ENCODE measurements around the gene DDX25.

Gene DDX25

DNA sequence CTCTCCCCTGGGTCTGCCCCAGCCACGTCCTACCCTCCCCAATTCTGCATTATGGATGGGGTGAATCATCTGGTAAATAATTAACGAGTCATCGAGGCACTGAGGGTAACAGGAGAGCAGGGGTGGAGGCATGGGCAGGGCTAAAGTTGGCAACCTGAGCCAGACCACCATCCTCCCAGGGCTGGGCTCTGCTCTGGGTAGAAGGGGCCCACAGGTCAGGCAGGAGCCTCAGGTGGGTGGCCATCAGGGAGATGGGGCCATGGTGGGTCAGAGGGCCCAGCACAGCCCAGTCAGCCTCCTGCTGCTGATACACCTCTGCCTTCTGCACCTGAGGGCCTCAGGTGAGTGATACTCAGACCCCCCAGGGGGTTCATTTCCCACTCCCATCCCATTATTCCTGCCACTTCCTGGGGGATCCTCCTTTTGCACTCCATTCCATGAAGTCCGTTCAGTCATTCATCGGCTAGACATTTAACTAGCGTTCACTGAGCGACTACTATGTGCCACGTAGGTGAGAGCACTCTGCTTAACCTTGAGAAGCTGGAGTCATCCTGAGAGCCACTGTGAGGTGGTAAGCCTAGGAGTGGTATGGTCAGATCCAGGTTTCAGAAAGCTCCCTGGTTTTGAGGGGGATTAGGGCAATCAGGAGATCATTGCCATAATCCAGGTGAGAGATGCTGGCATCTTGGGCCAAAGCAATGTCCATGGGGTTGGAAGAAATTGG, 41.7 kb downstream of the DDX25 start, which contains the start of gene VSIG10L2:
Gene VSIG10L2, plus strand, starts transcription at position 248 of the 724 bp plus-strand sequence. Its CDS starts 12 bp downstream, at position 260.
- no peaks in the 10 kb centered on the region for H3K9me3 ChIP-seq (ENCODE audit: insufficient read depth, low read depth, low read length)
- WGBS, result 89% methylated on average over 8 of the region's 8 CpGs
- H3K4me3 ChIP-seq (ENCODE audit: low read length), result no peak within 1 kb of the TSS
- H3K4me1 ChIP-seq (ENCODE audit: insufficient read depth, low read length), result peaks cover 7% of the 10 kb centered on the region; the same call in 1 of the 2 replicates
- H3K36me3 ChIP-seq (ENCODE audit: insufficient read depth, low read length), result no peaks in the 10 kb centered on the region
- H3K27me3 ChIP-seq (ENCODE audit: insufficient read depth, low read length), result no peaks in the 10 kb centered on the region
- H3K9ac ChIP-seq (ENCODE audit: low read depth, low read length), result no peak within 1 kb of the TSS
- no peak within 1 kb of the TSS for H3K27ac ChIP-seq (ENCODE audit: low read depth, low read length)

DNA sequence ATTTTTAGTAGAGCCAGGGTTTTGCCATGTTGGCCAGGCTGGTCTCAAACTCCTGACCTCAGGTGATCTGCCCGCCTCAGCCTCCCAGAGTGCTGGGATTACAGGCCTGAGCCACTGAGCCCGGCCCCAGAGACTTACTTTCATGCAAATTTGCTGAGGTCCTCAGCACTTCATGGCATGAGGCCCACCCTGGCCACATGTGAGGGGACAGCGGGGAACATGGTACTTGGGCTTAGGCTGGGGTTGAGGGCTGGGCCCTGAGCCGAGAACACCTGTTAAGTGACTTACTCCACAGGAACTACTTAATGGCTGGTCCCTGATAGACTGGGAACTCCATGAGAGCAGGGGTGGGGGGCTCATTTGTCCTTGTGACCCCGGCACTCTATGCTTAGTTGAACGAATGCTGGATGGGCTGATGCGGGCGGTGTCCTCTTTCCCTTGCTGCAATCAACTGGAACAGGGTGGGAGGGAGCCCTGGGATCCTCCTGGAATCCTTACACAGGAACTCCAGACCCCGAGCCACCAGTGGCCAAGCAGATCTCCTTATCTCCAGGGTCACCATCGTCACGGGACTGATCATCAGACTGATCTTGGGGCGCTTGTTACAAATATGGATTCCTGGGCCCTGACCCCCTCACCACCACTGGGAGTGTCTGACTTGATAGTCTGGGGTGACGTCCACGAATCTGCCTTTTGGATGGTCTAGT, 42.6 kb downstream of the DDX25 start:
- Histone ChIP-seq H3K9me3 (ENCODE audit: insufficient read depth, low read depth, low read length) (no peaks in the 10 kb centered on the region), H3K27ac (ENCODE audit: low read depth, low read length) (no peak overlapping the region), H3K27me3 (ENCODE audit: insufficient read depth, low read length) (no peaks in the 10 kb centered on the region), H3K4me3 (ENCODE audit: low read length) (no peak overlapping the region), H3K4me1 (ENCODE audit: insufficient read depth, low read length) (peaks cover under 1% of the 10 kb centered on the region; the same call in 1 of the 2 replicates), H3K36me3 (ENCODE audit: insufficient read depth, low read length) (no peaks in the 10 kb centered on the region), H3K9ac (ENCODE audit: low read depth, low read length) (no peak overlapping the region)
- 94% methylated on average over 14 of the region's 14 CpGs for WGBS

DNA sequence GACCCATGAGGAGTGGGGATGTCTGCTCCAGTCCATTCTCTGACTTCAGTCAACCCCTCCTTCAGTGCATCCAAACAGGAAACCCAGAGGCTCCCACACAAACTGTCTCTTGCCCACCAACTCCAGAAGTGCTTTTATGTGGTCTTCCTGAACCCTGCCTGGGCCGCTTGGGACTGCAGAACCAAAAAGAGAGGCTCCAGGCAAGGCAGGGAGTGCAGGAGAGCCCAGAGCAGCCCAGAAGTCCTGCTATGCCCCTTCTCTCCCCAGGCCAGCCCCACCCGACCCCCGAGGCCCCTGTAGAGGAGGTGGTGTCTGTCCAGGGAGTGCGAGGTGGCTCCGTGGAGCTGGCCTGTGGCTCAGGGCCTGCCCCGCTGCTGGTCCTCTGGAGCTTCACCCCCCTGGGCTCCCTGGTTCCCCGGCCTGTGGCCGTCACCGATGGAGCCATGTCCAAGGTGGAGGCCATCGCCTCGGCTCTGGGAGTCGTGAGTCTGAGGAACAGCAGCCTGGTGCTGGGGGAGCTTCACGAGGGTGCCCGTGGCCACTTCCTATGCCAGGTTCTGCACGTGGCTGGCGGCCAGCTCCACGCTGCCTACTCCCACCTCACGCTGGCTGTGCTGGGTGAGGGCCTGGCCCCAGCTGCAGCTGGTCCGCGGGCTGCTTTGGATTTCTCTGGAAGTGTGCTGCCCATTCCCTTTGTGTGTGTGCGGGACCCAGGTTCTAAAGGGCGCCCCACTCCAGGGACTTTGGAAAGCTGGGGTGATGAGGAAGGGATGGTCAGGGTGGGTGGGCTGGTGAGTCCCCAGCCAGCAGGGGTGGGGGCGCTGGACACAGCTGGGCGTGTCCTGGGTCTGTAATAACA, 43.3 kb downstream of the DDX25 start:
- Histone ChIP-seq H3K27ac (ENCODE audit: low read depth, low read length) (no peak overlapping the region), H3K9ac (ENCODE audit: low read depth, low read length) (no peak overlapping the region), H3K4me3 (ENCODE audit: low read length) (no peak overlapping the region), H3K4me1 (ENCODE audit: insufficient read depth, low read length) (no peaks in the 10 kb centered on the region), H3K36me3 (ENCODE audit: insufficient read depth, low read length) (no peaks in the 10 kb centered on the region), H3K27me3 (ENCODE audit: insufficient read depth, low read length) (no peaks in the 10 kb centered on the region), H3K9me3 (ENCODE audit: insufficient read depth, low read depth, low read length) (no peaks in the 10 kb centered on the region)
- WGBS, result 92% methylated on average over 24 of the region's 24 CpGs

DNA sequence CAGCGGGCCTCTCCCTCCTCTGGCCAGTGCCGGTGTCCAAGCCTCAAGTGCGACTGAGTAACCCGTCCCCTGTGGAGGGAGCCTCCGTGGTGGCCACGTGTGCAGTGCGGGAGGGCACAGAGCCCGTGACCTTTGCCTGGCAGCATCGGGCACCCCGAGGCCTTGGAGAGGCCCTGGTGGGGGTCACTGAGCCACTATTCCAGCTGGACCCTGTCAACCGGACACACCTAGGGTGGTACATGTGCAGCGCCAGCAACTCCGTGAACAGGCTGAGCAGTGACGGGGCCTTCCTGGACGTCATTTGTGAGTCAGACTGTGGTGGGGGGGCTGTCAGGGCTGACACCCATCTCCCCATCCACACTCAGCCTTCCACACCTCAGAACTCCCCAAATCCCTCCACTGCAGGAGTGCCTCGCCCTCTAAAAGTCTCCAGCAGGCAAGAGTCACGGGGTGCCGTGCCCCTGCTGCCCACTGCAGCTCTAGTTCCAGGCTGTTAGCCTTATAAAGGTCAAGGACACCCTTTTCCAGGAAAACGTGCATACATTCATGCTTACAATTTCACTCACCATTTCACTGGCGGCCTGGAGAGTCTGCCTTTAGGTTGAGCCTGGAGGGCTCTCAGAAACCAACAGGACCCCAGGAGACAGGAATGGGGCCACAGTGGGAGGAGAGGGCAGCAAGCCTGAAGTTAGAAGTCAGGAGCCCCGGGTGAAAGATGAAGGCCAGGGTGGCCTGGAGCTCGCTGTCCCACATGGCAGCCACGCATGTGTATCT, 44.2 kb downstream of the DDX25 start:
- Histone ChIP-seq H3K27me3 (ENCODE audit: insufficient read depth, low read length) (no peaks in the 10 kb centered on the region), H3K4me3 (ENCODE audit: low read length) (no peak overlapping the region), H3K9me3 (ENCODE audit: insufficient read depth, low read depth, low read length) (no peaks in the 10 kb centered on the region), H3K9ac (ENCODE audit: low read depth, low read length) (no peak overlapping the region), H3K27ac (ENCODE audit: low read depth, low read length) (no peak overlapping the region), H3K4me1 (ENCODE audit: insufficient read depth, low read length) (no peaks in the 10 kb centered on the region), H3K36me3 (ENCODE audit: insufficient read depth, low read length) (no peaks in the 10 kb centered on the region)
- WGBS, result 93% methylated on average over 23 of the region's 23 CpGs

DNA sequence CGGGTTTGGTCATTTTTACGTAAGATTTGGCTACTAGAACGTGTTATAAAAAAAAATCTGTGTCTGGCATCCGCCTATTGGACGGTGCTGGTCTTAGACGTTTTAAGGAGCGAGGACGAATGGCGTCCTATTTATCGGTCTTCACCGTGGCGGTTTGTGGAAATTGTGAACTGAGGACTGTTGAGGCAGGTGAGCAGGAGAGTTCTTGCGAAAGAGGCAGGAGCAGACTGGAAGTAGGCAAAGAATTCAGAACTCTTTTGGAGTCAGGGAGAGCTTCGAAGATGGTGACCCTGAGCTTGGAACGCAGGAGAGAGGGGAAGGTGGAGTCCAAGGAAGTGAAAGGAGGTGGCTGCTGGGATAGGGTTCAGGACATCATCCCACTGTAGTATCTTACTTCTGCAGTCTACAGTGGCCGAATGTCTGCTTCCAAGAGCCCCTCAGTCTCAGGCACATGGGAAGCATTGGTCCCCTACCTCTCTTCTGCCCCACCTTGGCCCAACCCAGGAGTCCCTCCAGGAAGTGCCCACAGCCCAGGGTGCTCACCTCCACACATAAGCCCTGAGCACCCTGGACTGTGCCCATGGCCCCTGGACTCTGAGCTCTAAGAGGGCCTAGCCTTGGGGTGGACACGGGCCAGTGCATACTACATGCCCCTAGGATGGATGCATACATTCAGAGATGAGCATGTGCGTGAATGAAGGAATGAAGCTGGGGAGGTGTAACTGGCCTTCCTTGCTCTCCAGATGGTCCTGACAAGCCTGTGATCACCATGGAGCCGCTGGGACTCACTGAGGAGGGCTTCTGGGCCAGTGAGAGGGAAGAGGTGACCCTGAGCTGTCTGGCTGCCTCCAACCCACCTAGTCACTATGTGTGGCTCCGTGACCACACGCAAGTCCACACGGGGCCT, 45.2 kb downstream of the DDX25 start:
- H3K27me3 ChIP-seq (ENCODE audit: insufficient read depth, low read length), result no peaks in the 10 kb centered on the region
- WGBS, result 92% methylated on average over 22 of the region's 22 CpGs
- no peak overlapping the region for H3K9ac ChIP-seq (ENCODE audit: low read depth, low read length)
- H3K36me3 ChIP-seq (ENCODE audit: insufficient read depth, low read length), result no peaks in the 10 kb centered on the region
- H3K9me3 ChIP-seq (ENCODE audit: insufficient read depth, low read depth, low read length), result no peaks in the 10 kb centered on the region
- no peak overlapping the region for H3K4me3 ChIP-seq (ENCODE audit: low read length)
- no peak overlapping the region for H3K27ac ChIP-seq (ENCODE audit: low read depth, low read length)
- no peaks in the 10 kb centered on the region for H3K4me1 ChIP-seq (ENCODE audit: insufficient read depth, low read length)

DNA sequence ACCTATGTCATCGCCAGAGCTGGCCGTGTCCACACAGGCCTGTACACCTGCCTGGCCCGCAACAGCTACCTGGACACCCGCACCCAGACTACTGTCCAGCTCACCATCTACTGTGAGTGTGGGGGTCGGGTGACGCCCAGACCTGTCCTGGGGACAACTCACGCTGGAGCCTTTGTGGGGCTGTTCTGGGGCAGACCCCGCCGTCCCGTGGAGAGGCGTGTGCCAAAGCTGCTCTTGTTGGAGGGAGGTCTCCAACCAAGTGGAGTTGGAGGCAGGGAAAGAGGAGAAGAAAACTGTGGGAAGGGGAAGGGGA, 45.8 kb downstream of the DDX25 start:
- H3K36me3 ChIP-seq (ENCODE audit: insufficient read depth, low read length), result no peaks in the 10 kb centered on the region
- WGBS, result 95% methylated on average over 11 of the region's 11 CpGs
- H3K27me3 ChIP-seq (ENCODE audit: insufficient read depth, low read length), result no peaks in the 10 kb centered on the region
- H3K27ac ChIP-seq (ENCODE audit: low read depth, low read length), result no peak overlapping the region
- H3K4me3 ChIP-seq (ENCODE audit: low read length), result no peak overlapping the region
- H3K4me1 ChIP-seq (ENCODE audit: insufficient read depth, low read length), result no peaks in the 10 kb centered on the region
- H3K9ac ChIP-seq (ENCODE audit: low read depth, low read length), result no peak overlapping the region
- H3K9me3 ChIP-seq (ENCODE audit: insufficient read depth, low read depth, low read length), result no peaks in the 10 kb centered on the region

DNA sequence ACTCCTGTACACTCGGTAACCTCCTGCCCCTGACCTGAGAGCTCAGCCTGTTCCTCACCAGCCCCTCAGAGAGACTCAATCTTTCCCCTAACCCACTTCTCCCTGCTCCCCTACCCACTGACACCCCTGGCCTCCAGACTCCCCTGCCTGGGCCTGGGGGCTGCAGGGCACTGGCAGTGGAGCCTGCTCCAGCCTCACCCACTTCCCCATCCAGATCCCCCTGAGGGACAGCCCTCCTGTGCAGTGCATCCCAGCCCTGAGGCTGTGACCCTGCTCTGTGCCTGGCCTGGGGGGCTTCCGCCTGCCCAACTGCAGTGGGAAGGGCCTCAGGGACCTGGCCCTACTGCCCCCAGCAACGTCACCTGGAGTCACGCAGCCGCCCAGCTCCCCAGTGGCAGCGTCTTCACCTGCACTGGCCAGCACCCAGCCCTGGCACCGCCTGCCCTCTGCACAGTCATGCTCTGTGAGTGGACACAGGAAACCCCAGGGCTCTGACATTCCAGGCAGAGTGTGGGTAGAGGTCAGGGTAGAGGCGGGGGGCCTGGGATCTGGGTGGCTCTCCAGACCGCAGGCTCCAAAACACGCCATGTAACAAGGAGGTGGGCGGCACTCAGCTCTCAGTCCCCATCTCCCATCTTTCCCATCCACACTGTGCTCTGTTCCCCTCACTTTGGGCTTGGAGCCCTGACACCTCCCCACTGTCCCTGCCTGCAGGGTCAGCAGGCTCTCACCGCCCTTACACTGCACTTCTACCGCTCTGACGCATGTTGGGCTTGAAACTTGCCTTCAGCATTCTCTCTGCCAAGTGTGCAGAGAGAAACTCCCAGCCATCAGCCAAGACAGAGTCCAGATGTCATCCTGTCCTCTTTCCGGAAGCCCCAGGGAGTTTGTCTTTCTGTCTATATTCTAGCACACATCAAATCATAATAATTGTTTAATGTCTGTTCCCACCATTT, 46.7 kb downstream of the DDX25 start:
- H3K4me3 ChIP-seq (ENCODE audit: low read length), result no peak overlapping the region
- no peaks in the 10 kb centered on the region for H3K4me1 ChIP-seq (ENCODE audit: insufficient read depth, low read length)
- H3K27ac ChIP-seq (ENCODE audit: low read depth, low read length), result no peak overlapping the region
- H3K36me3 ChIP-seq (ENCODE audit: insufficient read depth, low read length), result no peaks in the 10 kb centered on the region
- H3K27me3 ChIP-seq (ENCODE audit: insufficient read depth, low read length), result no peaks in the 10 kb centered on the region
- no peaks in the 10 kb centered on the region for H3K9me3 ChIP-seq (ENCODE audit: insufficient read depth, low read depth, low read length)
- 91% methylated on average over 15 of the region's 15 CpGs for WGBS
- no peak overlapping the region; the same call in 1 of the 2 replicates for H3K9ac ChIP-seq (ENCODE audit: low read depth, low read length)

DNA sequence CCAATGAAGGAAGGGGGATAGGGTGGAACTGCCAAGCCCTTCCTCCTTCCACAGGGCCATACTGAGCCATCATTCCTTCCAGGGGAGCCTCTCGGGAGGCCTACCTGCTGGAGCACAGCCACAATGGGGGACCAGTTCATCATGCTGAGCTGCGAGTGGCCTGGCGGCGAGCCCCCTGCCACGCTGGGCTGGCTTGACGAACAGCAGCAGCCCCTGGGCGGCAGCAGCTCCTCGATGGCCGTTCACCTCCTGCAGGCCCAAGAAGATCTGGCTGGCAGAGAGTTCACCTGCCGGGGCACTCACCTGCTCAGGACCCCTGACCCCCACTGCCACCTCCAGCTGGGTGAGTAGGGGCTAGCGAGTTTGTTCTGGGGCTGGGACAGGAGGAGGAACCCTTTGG, 47.4 kb downstream of the DDX25 start:
- H3K9ac ChIP-seq (ENCODE audit: low read depth, low read length), result no peak overlapping the region
- no peaks in the 10 kb centered on the region for H3K27me3 ChIP-seq (ENCODE audit: insufficient read depth, low read length)
- no peak overlapping the region for H3K4me3 ChIP-seq (ENCODE audit: low read length)
- H3K36me3 ChIP-seq (ENCODE audit: insufficient read depth, low read length), result no peaks in the 10 kb centered on the region
- 69% methylated on average over 11 of the region's 11 CpGs for WGBS
- H3K27ac ChIP-seq (ENCODE audit: low read depth, low read length), result no peak overlapping the region
- no peaks in the 10 kb centered on the region for H3K4me1 ChIP-seq (ENCODE audit: insufficient read depth, low read length)
- H3K9me3 ChIP-seq (ENCODE audit: insufficient read depth, low read depth, low read length), result no peaks in the 10 kb centered on the region

DNA sequence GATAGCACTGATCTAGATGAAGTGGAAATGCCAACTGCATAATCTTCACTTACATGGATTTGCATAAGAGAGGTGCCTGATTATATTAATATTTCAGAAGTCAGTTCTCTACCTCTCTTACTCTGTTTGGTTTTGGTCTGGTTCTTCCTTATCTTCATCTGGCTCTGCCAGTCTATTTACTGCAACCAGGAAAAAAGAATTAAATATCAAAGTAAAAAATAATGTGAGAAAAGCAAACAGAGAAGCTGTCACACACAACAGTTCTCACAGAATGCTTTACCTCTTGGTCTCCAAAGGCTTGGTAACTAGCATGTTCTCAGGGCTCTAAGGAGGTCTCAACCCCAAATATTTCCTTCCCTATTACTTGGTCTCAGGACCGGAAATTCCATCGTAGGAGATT, 48.3 kb downstream of the DDX25 start:
- WGBS, result 91% methylated on average over 2 of the region's 2 CpGs
- no peaks in the 10 kb centered on the region for H3K27me3 ChIP-seq (ENCODE audit: insufficient read depth, low read length)
- no peaks in the 10 kb centered on the region for H3K9me3 ChIP-seq (ENCODE audit: insufficient read depth, low read depth, low read length)
- H3K9ac ChIP-seq (ENCODE audit: low read depth, low read length), result no peak overlapping the region
- no peak overlapping the region for H3K4me3 ChIP-seq (ENCODE audit: low read length)
- 0 out of 2 replicates have a peak, but pooled peaks cover under 1% of the 10 kb centered on the region for H3K36me3 ChIP-seq (ENCODE audit: insufficient read depth, low read length)
- H3K27ac ChIP-seq (ENCODE audit: low read depth, low read length), result no peak overlapping the region
- no peaks in the 10 kb centered on the region for H3K4me1 ChIP-seq (ENCODE audit: insufficient read depth, low read length)
